A172 (cell line): Measurements from ENCODE around the gene MACROH2A1. TPM values are rescaled to one million over a fixed set of nuclear protein-coding genes. Genes with fewer than 3 reads are reported as not detected.

Experiments
- DNase-seq: peaks from one replicate; pipeline ENCODE4 v3.0.0-alpha.2; 2015; ENCODE audit warnings: low spot score
- total RNA-seq: library from RNA; depleted of rRNA; stranded (reverse); fragments of >200 nt; shearing (Covaris generic); gene quantifications from 2 replicates; pipeline ENCODE4 v1.2.3, GENCODE V29; 2014; rRNA removed

Gene MACROH2A1
- total RNA-seq = 339 and 388 TPM in 2 replicates

GRCh38 chr5:135398855-135399793 is at the start of gene MACROH2A1:
TSS of gene MACROH2A1 (minus strand) at chr5:135399231. CDS start at chr5:135389093, 10,138 bp downstream.
- DNase-seq = peak; percentile 56

GRCh38 chr5:135448071-135448739 is 49.2 kb upstream of the MACROH2A1 start:
- DNase-seq = no peak

GRCh38 chr5:135447298-135447929 is 48.4 kb upstream of the MACROH2A1 start, which contains the start of gene DCANP1:
TSS of gene DCANP1 (minus strand) at chr5:135447348. CDS start at chr5:135447108, 240 bp downstream.
- DNase-seq = no peak

- DNase-seq = no peak
These were observed 47.6 kb upstream of the MACROH2A1 start for GRCh38 chr5:135446615-135447014.

GRCh38 chr5:135446206-135446605 is 47.2 kb upstream of the MACROH2A1 start:
- no peak for DNase-seq

- no peak for DNase-seq
These were observed 46.4 kb upstream of the MACROH2A1 start for GRCh38 chr5:135445306-135445985.

GRCh38 chr5:135444881-135445280 is 45.9 kb upstream of the MACROH2A1 start:
- DNase-seq = no peak

- DNase-seq = no peak
These were observed 45.3 kb upstream of the MACROH2A1 start for GRCh38 chr5:135444360-135444759.

- no peak for DNase-seq
These were observed 44.3 kb upstream of the MACROH2A1 start for GRCh38 chr5:135443161-135443960.

- DNase-seq = no peak
These were observed 43.6 kb upstream of the MACROH2A1 start for GRCh38 chr5:135442431-135443160.

- no peak for DNase-seq
These were observed 42.9 kb upstream of the MACROH2A1 start for GRCh38 chr5:135441919-135442318.

GRCh38 chr5:135441350-135441831 is 42.4 kb upstream of the MACROH2A1 start:
- DNase-seq = no peak

- DNase-seq = no peak
These were observed 41.9 kb upstream of the MACROH2A1 start for GRCh38 chr5:135440916-135441315.

- DNase-seq = no peak
These were observed 40.5 kb upstream of the MACROH2A1 start for GRCh38 chr5:135439231-135440205.

- DNase-seq = no peak
These were observed 39.7 kb upstream of the MACROH2A1 start for GRCh38 chr5:135438636-135439221.

GRCh38 chr5:135437796-135438560 is 38.9 kb upstream of the MACROH2A1 start:
- peak; percentile 92 for DNase-seq

- DNase-seq = peak; percentile 64
These were observed 38.4 kb upstream of the MACROH2A1 start for GRCh38 chr5:135437422-135437795.
